HG03060 (cell line): ENCODE data around the gene TRPV5.

ENCODE experiments used
- ATAC-seq: cut with Tn5 transposase; IDR thresholded peaks from one replicate; pipeline ENCODE4 v1.9.1; 2021; ENCODE audit warnings: low read depth, moderate number of reproducible peaks; ENCODE audit not compliant: unreplicated experiment

The TRPV5 gene

DNA sequence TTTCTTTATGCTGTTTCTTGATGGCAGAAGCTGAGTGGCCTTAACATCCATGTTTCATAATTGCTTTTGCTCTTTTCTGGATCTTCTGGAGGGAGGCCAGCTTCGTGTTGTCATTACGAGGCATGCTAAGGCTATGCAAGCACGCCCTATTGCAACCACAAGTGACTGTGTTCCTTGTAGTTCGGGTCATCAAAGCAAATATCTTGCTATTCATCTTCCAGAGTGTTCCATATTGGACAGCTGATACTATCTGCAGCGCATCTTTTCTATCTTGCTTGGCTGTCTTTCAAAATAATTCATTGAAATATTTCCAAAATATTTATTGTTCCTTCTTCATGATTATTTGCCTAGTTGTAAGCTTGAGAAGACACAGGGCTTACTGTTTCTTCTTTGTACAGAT is 73.7 kb downstream of the TRPV5 start:
- no peak for ATAC-seq

DNA sequence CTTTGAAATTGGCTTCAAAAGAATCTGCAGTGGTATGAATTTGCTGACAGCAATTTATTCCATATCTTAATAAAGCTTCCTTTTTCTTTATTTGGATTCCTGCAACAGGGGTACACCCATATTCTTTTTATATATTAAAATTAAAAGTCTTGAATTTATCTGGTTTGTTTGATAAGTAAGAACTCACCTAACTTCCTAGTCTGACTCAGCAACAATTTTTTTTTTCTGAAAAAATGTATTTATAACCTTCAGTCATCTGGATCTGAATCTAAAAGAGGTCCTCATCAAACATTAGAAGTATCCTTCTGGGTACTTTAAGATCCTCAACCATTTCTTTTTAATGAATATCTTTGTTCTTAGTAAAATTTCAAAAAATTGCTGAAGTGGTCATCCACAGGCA is 74.1 kb downstream of the TRPV5 start:
- ATAC-seq = no peak
